DND-41 (cell line): Measurements from ENCODE around the gene U2AF2.

Experiments used
- ATAC-seq: fragments of 200-7000 bp; cut with Tn5 transposase; 3 replicates; pipeline ENCODE4 v1.9.1; 2021; ENCODE audit warnings: low read depth; ENCODE audit not compliant: insufficient read depth
- DNase-seq: peaks from one replicate; pipeline ENCODE4 v3.0.0-alpha.2; 2020
- H2AFZ ChIP-seq: 2 replicates; pipeline ENCODE4 v1.6.0; 2012; ENCODE audit warnings: low read depth, low read length
- H3K27ac ChIP-seq: 2 replicates; pipeline ENCODE4 v1.5.1; 2012; ENCODE audit warnings: low read length, inconsistent platforms
- H3K27me3 ChIP-seq: fragments of 200-600 bp; sonication (generic); 2 replicates; pipeline ENCODE4 v1.6.0; 2012; ENCODE audit warnings: low read length, mild to moderate bottlenecking, inconsistent platforms; ENCODE audit not compliant: insufficient read depth, poor library complexity
- H3K36me3 ChIP-seq: 2 replicates; pipeline ENCODE4 v1.5.1; 2012; ENCODE audit warnings: low read length, inconsistent platforms; ENCODE audit not compliant: insufficient read depth
- H3K4me1 ChIP-seq: 2 replicates; pipeline ENCODE4 v1.5.1; 2012; ENCODE audit warnings: mild to moderate bottlenecking, low read length; ENCODE audit not compliant: insufficient read depth
- H3K4me2 ChIP-seq: 2 replicates; pipeline ENCODE4 v1.6.0; 2012; ENCODE audit warnings: mild to moderate bottlenecking, moderate library complexity, low read length, inconsistent platforms; ENCODE audit not compliant: insufficient read depth
- H3K4me3 ChIP-seq, 2 experiments: fragments of 200-600 bp in 1 of 2; shearing (Covaris generic) in 1 of 2; 2 replicates each; pipeline ENCODE4 v1.5.1; 2012 to 2016; ENCODE audit warnings: inconsistent platforms in 2 of 2, low read length in 2 of 2, mild to moderate bottlenecking in 2 of 2, low read depth in 1 of 2, moderate library complexity in 1 of 2
- H3K79me2 ChIP-seq: 2 replicates; pipeline ENCODE4 v1.6.0; 2012; ENCODE audit warnings: low read length, inconsistent platforms; ENCODE audit not compliant: insufficient read depth
- H3K9ac ChIP-seq: 2 replicates; pipeline ENCODE4 v1.6.0; 2012; ENCODE audit warnings: low read depth, mild to moderate bottlenecking, inconsistent platforms, low read length, moderate library complexity
- H3K9me3 ChIP-seq: 2 replicates; pipeline ENCODE4 v1.5.1; 2012; ENCODE audit warnings: low read length, moderate library complexity, mild to moderate bottlenecking, inconsistent platforms; ENCODE audit not compliant: insufficient read depth, severe bottlenecking
- H4K20me1 ChIP-seq: 2 replicates; pipeline ENCODE4 v1.6.0; 2012; ENCODE audit warnings: low read length; ENCODE audit not compliant: insufficient read depth
- CTCF ChIP-seq: IDR thresholded peaks from 2 replicates; pipeline ENCODE4 v1.5.1; 2012; ENCODE audit warnings: borderline replicate concordance, low read length, moderate library complexity, mild to moderate bottlenecking; ENCODE audit not compliant: poor library complexity, severe bottlenecking; ENCODE audit errors: extremely low read depth
- EZH2 ChIP-seq: IDR thresholded peaks from 3 replicates; pipeline ENCODE4 v1.6.1; 2012; ENCODE audit warnings: borderline replicate concordance, low read depth, mild to moderate bottlenecking, moderate library complexity, low read length, inconsistent platforms; ENCODE audit not compliant: severe bottlenecking

Gene U2AF2

DNA sequence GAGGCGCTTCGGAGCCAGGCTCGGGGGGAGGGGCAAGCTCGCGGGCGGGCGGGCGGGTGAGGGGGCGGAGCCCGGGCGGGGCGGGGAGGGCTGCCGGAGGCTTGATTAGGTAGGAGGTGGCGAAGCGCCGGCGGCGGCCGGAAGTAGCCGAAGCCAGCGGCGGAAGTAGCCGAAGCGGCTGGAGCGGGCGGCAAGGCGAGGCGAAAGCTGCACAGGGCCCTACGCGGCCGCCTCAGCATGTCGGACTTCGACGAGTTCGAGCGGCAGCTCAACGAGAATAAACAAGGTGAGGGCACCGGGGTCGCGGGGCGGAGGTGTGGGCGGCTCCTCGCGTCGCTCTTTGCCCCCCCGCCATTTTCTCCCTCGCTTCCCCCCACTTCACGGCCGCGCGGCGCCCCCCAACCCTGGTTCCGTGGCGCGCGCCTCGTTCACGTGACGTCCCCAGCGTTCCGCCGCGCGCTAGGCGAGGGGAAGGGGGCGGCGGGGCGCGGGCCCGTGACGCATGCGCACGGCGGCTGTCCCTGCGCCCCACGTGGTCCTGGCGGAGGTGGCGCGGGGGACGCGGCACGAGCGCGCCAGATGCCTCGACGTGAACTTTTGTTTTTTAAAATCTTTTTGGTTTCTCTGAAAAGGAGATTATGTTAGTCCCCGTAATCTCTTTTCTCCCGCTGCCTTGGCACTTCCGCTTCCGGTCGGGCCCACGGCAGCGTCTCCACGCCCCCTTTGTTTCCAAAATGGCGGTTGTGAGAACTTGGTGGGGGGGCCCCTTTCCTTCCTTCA, at the start of gene U2AF2:
TSS of gene U2AF2 (plus strand) at position 168 of the 780 bp plus-strand sequence. CDS start at position 238, 70 bp downstream.
- H3K79me2 ChIP-seq = peaks cover 59% of the 10 kb centered on the region
- peak within 1 kb of the TSS; percentile 83 for H3K4me2 ChIP-seq
- peak; percentile 96 for DNase-seq
- H3K4me3 ChIP-seq = peak within 1 kb of the TSS; percentile 76 to 89
- no peak for TF ChIP-seq CTCF
- H3K36me3 ChIP-seq = peaks cover 50% of the 10 kb centered on the region
- H2AFZ ChIP-seq = peak within 1 kb of the TSS; percentile 80
- H3K9me3 ChIP-seq = no peaks in the 10 kb centered on the region
- peaks cover 59% of the 10 kb centered on the region for H3K4me1 ChIP-seq
- peaks cover 47% of the 10 kb centered on the region for H4K20me1 ChIP-seq
- ATAC-seq = peak; percentile 54
- H3K9ac ChIP-seq = peak within 1 kb of the TSS; percentile 90
- no peaks in the 10 kb centered on the region for H3K27me3 ChIP-seq
- peak within 1 kb of the TSS; percentile 99 for H3K27ac ChIP-seq

DNA sequence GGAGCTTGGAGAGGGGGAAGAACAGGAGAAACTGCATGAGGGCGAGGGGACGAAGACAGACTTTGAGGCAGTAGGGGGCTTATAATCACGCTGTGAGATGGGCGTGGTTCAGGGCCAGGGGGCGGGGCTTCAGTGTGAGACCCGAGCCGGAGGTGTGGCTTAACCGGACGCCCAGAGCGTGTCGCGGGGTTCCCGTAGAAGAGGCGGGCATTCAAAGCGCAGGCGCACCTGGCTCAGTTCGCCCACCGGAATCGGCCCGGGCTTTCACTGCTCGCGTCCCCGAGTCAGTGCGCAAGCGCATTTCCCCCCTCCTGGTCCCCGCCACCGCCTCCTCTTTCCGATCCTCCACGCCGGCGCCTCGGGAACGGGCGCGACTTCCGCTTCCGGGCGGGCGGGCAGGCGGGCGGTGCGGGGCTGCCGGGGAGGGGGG, 49.6 kb upstream of the U2AF2 start:
- H3K36me3 ChIP-seq = peaks cover 23% of the 10 kb centered on the region
- H3K4me2 ChIP-seq = peak overlapping the region; percentile 95
- peak overlapping the region; percentile 94 for H3K27ac ChIP-seq
- peak overlapping the region; percentile 95 for H3K9ac ChIP-seq
- peak; percentile 99 for DNase-seq
- H3K79me2 ChIP-seq = peaks cover 50% of the 10 kb centered on the region
- H3K9me3 ChIP-seq = no peaks in the 10 kb centered on the region
- H3K27me3 ChIP-seq = no peaks in the 10 kb centered on the region
- H2AFZ ChIP-seq = peak overlapping the region; percentile 66; the same call in 1 of the 2 replicates
- H3K4me3 ChIP-seq = peak overlapping the region; percentile 35 to 83; a peak in 3 of 4 replicates
- no peak for TF ChIP-seq CTCF
- TF ChIP-seq EZH2 = no peak
- ATAC-seq = peak; percentile 81
- peaks cover 57% of the 10 kb centered on the region for H3K4me1 ChIP-seq
- peaks cover 11% of the 10 kb centered on the region; the same call in 1 of the 2 replicates for H4K20me1 ChIP-seq

DNA sequence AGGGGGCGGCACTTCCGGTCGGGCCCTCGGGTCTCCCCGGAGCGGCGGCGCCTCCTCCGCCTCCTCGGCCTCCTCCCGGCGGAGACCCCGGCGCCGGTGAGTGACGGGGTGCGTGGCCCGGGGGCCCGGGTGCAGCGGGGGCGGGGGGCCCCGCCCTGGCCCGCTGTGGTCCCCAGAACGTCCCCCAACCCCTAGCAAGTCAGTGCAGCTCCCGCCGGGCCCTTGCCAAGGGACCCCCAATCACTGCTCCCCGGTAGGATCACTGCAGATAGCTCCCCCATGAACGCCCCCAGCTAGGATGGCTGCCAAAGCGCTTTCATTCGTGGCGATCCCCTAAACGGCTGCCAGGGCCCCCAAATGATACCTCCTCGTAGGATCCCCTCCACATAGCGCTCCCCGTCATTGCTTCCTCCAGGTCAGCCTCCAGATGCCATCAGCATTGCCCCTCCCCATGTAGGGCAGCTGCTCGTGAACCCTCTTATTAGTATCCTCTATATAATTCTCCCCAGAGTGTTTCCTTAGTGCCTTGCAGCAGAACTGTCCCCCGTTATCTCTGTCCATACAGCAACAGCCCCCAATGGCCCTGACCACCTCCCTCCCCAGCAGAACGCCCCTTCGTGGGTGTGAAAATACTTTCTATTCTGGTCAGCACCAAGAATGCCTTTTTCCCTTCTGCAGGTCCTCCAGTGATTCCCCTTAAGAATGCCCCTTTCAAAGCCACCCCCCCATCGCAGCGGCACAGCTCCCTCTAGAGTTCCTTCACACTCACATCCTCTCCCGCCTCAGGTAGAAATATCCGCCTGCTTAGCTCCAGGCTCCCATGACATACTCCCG, 49.0 kb upstream of the U2AF2 start, which contains the start of gene ZNF865:
TSS of gene ZNF865 (plus strand) at position 11 of the 834 bp plus-strand sequence. CDS start 7,972 bp downstream, outside the sequence.
- Histone ChIP-seq H3K9ac (peak within 1 kb of the TSS; percentile 95), H4K20me1 (peaks cover 16% of the 10 kb centered on the region; the same call in 1 of the 2 replicates), H3K27me3 (no peaks in the 10 kb centered on the region), H3K4me1 (peaks cover 53% of the 10 kb centered on the region), H3K27ac (peak within 1 kb of the TSS; percentile 94), H3K4me2 (peak within 1 kb of the TSS; percentile 95), H2AFZ (peak within 1 kb of the TSS; percentile 82), H3K36me3 (peaks cover 23% of the 10 kb centered on the region), H3K79me2 (peaks cover 54% of the 10 kb centered on the region), H3K4me3 (peak within 1 kb of the TSS; percentile 63 to 83), H3K9me3 (no peaks in the 10 kb centered on the region)
- peak; percentile 53 for ATAC-seq
- peak; percentile 77 for DNase-seq
- TF ChIP-seq EZH2 = no peak
- peak; percentile 83 for TF ChIP-seq CTCF
